HG02623 (cell line): Measurements from ENCODE around the gene P2RY12.

Experiments used
- ATAC-seq: cut with Tn5 transposase; IDR thresholded peaks from one replicate; pipeline ENCODE4 v1.9.1; 2021; ENCODE audit warnings: moderate library complexity; ENCODE audit not compliant: unreplicated experiment

The P2RY12 gene

GRCh38 chr3:151347432-151347831 lies 37.1 kb downstream of the P2RY12 start:
- ATAC-seq, result no peak

- no peak for ATAC-seq
Observed at GRCh38 chr3:151346292-151346691, 38.3 kb downstream of the P2RY12 start.

- no peak for ATAC-seq
Observed at GRCh38 chr3:151345859-151346258, 38.7 kb downstream of the P2RY12 start.

- no peak for ATAC-seq
Observed at GRCh38 chr3:151331696-151332095, 52.9 kb downstream of the P2RY12 start.

- ATAC-seq, result no peak
Observed at GRCh38 chr3:151330899-151331298, 53.7 kb downstream of the P2RY12 start.

GRCh38 chr3:151330379-151330778 lies 54.2 kb downstream of the P2RY12 start:
- no peak for ATAC-seq

GRCh38 chr3:151329363-151329762 lies 55.2 kb downstream of the P2RY12 start, which contains the start of gene P2RY13:
TSS of gene P2RY13 (minus strand) at chr3:151329549. CDS start at chr3:151329528, 21 bp downstream.
- no peak for ATAC-seq

- ATAC-seq, result no peak
Observed at GRCh38 chr3:151328298-151328995, 56.1 kb downstream of the P2RY12 start.

GRCh38 chr3:151327571-151328198 lies 56.9 kb downstream of the P2RY12 start:
- ATAC-seq, result no peak

GRCh38 chr3:151322511-151322910 lies 62.0 kb downstream of the P2RY12 start:
- ATAC-seq, result no peak

GRCh38 chr3:151321526-151321925 lies 63.0 kb downstream of the P2RY12 start:
- no peak for ATAC-seq

GRCh38 chr3:151320131-151320530 lies 64.4 kb downstream of the P2RY12 start:
- no peak for ATAC-seq

GRCh38 chr3:151319628-151320027 lies 64.9 kb downstream of the P2RY12 start:
- no peak for ATAC-seq

- ATAC-seq, result no peak
Observed at GRCh38 chr3:151318991-151319390, 65.6 kb downstream of the P2RY12 start.

- no peak for ATAC-seq
Observed at GRCh38 chr3:151318313-151318712, 66.2 kb downstream of the P2RY12 start.

- no peak for ATAC-seq
Observed at GRCh38 chr3:151316267-151316991, 68.1 kb downstream of the P2RY12 start, which contains the start of gene GPR87. TSS of gene GPR87 (minus strand) at chr3:151316820. CDS start at chr3:151300100, 16,720 bp downstream.

GRCh38 chr3:151315846-151316245 lies 68.7 kb downstream of the P2RY12 start:
- ATAC-seq, result no peak

GRCh38 chr3:151315136-151315535 lies 69.4 kb downstream of the P2RY12 start:
- no peak for ATAC-seq

- no peak for ATAC-seq
Observed at GRCh38 chr3:151314593-151314992, 70.0 kb downstream of the P2RY12 start.

- no peak for ATAC-seq
Observed at GRCh38 chr3:151314137-151314536, 70.4 kb downstream of the P2RY12 start.

- no peak for ATAC-seq
Observed at GRCh38 chr3:151312972-151313371, 71.6 kb downstream of the P2RY12 start.

- no peak for ATAC-seq
Observed at GRCh38 chr3:151309566-151309965, 75.0 kb downstream of the P2RY12 start.
